ENCODE results near the gene NEK6. TPM values are rescaled to one million over a fixed set of nuclear protein-coding genes. Genes with fewer than 3 reads are reported as not detected.

Gene NEK6
- total RNA-seq, 4 donors from 2014 or later: 6.0 to 14.7 (median 9.1) TPM

DNA sequence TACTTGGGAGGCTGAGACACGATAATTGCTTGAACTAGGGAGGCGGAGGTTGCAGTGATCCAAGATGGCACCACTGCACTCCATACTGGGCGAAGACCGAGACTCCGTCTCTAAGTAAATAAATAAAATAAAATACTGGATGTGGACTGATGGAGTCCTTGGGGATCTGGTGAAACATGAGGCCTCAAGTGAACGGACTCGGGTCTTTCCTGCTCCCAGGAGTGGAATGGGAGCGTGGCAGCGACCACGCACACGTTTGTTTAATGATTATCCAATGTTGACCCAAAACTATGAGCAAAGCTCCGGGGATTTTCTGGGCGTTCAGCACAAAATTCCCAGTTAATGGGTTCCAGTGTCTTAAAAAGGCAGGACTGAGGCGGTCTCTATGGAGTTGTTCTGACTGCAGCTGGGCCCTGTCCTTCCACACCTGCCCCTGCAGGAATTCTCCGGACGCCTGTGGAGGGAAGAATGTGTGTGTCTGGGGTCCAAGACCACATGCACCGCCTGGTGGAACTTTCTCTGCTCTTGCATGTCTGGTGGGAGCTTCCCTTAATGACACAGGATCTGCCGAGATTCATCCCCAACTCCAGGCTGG lies 26.6 kb downstream of the NEK6 start:
- TF ChIP-seq, protein P1, sequence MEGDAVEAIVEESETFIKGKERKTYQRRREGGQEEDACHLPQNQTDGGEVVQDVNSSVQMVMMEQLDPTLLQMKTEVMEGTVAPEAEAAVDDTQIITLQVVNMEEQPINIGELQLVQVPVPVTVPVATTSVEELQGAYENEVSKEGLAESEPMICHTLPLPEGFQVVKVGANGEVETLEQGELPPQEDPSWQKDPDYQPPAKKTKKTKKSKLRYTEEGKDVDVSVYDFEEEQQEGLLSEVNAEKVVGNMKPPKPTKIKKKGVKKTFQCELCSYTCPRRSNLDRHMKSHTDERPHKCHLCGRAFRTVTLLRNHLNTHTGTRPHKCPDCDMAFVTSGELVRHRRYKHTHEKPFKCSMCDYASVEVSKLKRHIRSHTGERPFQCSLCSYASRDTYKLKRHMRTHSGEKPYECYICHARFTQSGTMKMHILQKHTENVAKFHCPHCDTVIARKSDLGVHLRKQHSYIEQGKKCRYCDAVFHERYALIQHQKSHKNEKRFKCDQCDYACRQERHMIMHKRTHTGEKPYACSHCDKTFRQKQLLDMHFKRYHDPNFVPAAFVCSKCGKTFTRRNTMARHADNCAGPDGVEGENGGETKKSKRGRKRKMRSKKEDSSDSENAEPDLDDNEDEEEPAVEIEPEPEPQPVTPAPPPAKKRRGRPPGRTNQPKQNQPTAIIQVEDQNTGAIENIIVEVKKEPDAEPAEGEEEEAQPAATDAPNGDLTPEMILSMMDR (IDR thresholded peaks at IDR 0.05): no peak
- TF ChIP-seq POLR2A (IDR thresholded peaks at IDR 0.05): no peak
- intact Hi-C loops (cut with DNase I; ENCODE audit: low total_unique reads): no loop called here
- no peak for DNase-seq (ENCODE audit: low spot score in 2 of 2)
- H3K4me3 ChIP-seq (ENCODE audit: low read depth, poor library complexity, severe bottlenecking): no peak overlapping the region
- WGBS, 2 donors: 76 to 90% methylated on average over 18 of the region's 18 CpGs

DNA sequence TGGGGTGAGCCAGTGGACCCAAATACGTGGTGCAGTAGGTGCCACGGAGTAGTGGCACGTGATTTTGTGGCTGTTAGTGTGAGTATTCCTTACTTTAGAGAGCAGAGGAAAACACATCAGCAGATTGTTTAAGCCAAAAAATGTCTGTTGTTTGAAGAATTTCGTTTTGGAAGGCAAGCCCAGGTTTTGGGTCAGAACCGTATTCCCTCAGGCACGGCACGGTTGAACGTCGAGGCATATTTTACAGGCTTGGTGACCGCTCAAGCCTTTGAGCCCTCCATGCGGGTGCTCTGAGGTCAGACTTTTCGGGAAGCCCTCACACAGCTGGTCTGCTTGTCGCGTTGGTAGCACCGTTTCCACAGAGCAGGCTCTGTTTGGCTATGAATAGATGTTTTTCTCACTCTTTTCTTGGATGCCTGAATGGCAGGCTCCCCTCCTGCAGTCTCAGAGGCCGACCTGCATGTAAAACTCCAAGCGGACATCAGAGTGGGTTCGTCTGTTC lies 27.2 kb downstream of the NEK6 start:
- no peak for DNase-seq (ENCODE audit: low spot score in 2 of 2)
- TF ChIP-seq, protein P1 (IDR thresholded peaks at IDR 0.05): no peak
- no peak for TF ChIP-seq POLR2A (IDR thresholded peaks at IDR 0.05)
- no peak overlapping the region for H3K4me3 ChIP-seq (ENCODE audit: low read depth, poor library complexity, severe bottlenecking)
- 47 to 58% methylated on average over 18 of the region's 18 CpGs for WGBS, 2 donors
- intact Hi-C loops (cut with DNase I; ENCODE audit: low total_unique reads): no loop called here

DNA sequence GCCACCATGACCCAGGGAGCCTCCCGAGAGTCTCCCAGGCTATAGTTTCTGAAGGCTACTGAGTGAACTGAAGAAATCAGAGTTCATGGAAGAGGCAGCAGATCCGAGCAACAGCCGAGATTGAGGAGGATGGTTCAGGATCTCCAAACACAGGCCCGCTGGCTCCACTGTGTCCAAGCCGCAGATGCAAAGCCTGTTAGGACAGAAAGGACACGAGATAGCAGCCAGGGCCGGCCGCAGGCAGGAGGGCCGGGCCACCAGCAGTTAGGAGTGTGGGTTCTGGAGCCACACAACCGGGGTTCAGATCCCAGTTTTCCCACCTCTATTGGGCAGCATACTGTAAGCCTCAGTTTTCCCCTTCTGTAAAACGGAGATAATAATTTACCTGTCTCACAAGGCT lies 27.7 kb downstream of the NEK6 start:
- no peak overlapping the region for H3K4me3 ChIP-seq (ENCODE audit: low read depth, poor library complexity, severe bottlenecking)

DNA sequence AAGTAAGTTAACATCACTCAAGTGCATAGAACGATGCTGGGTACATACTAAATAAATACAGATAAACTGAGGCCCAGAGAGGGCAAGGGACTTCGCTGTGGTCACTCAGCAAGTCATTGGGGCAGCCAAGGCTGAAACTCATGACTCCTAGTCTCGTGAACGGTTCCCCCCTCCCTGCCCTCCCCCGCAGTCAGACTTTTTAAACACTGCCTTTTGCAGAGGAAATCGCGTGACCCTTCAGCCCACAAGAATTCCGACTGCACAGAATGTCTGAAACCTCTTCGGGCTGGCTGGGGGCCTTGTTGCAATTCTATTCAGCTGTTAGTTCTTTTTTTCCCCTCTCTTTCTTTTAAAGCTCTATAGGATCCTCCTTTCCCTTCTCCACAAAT lies 28.1 kb downstream of the NEK6 start:
- DNase-seq (ENCODE audit: low spot score in 2 of 2): peak; percentile 85 to 94
- intact Hi-C loops (cut with DNase I; ENCODE audit: low total_unique reads): no loop called here
- 48 to 51% methylated on average over 9 of the region's 9 CpGs for WGBS, 2 donors
- H3K4me3 ChIP-seq (ENCODE audit: low read depth, poor library complexity, severe bottlenecking): no peak overlapping the region
- TF ChIP-seq POLR2A (IDR thresholded peaks at IDR 0.05): no peak
- TF ChIP-seq, protein P1 (IDR thresholded peaks at IDR 0.05): no peak

More for the DNA sequence above, 27.7 kb downstream of the NEK6 start:
- DNase-seq (ENCODE audit: low spot score in 2 of 2): no peak
- 73 to 81% methylated on average over 11 of the region's 11 CpGs for WGBS, 2 donors
- intact Hi-C loops (cut with DNase I; ENCODE audit: low total_unique reads): no loop called here
- no peak for TF ChIP-seq POLR2A (IDR thresholded peaks at IDR 0.05)
- TF ChIP-seq, protein P1 (IDR thresholded peaks at IDR 0.05): no peak

DNA sequence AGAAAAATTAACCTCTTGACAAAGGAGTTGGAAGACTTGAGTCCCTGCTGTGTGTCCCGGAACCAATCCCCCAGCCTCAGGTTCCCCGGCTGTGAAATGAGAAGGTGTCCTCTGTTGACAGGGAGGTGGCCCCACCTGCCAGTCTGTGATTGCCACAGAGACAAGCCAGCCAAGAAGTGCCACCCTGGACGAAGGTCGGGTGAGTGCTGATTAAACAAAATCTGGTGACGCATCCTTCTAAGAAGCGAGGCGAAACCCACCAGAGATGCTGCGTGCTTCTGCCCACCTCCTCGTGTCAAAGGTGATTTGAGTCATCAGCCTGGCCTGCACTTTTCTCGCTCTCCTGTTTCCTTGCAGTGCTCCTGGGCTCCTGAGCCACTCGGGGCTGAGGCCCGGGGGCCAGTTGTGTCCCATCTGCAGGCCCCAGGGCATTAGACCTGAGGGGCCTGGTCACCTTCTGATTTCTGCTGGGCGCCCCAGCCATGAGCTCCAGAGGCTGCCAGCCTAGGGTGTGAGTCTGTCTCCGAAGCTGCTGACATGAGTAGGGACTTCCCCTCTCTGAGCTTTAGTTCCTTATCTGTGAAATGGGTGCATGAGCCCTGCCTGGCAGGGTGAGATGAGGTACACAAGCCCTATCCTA lies 28.7 kb downstream of the NEK6 start:
- H3K4me3 ChIP-seq (ENCODE audit: low read depth, poor library complexity, severe bottlenecking): no peak overlapping the region
- intact Hi-C loops (cut with DNase I; ENCODE audit: low total_unique reads): no loop called here
- DNase-seq (ENCODE audit: low spot score in 2 of 2): no peak
- 71 to 76% methylated on average over 14 of the region's 14 CpGs for WGBS, 2 donors
- TF ChIP-seq, protein P1 (IDR thresholded peaks at IDR 0.05): no peak
- TF ChIP-seq POLR2A (IDR thresholded peaks at IDR 0.05): no peak

Data from lower leg skin (tissue), 4 donors.